Stimulated activated CD8-positive, alpha-beta memory T cell treated with anti-CD3 and anti-CD28 coated beads, Interleukin-7, amount 100 ng/mL, for 4 hours (primary cell): Measurements from ENCODE around the gene ABHD2.
A peak's percentile ranks its signal among the peaks of the same experiment; 100 is the strongest.

Experiments
- DNase-seq, 2 donors: peaks; one replicate each; pipeline ENCODE4 v3.0.0-alpha.2; 2020; ENCODE audit warnings: low read depth in 2 of 2

ABHD2 gene

GRCh38 chr15:89164712-89165211 is 76.5 kb downstream of the ABHD2 start:
- no peak for DNase-seq

- no peak for DNase-seq
These were observed 77.4 kb downstream of the ABHD2 start for GRCh38 chr15:89165677-89166076.

GRCh38 chr15:89167267-89168176 is 79.3 kb downstream of the ABHD2 start:
- peak; percentile 30 to 52 for DNase-seq

DNA sequence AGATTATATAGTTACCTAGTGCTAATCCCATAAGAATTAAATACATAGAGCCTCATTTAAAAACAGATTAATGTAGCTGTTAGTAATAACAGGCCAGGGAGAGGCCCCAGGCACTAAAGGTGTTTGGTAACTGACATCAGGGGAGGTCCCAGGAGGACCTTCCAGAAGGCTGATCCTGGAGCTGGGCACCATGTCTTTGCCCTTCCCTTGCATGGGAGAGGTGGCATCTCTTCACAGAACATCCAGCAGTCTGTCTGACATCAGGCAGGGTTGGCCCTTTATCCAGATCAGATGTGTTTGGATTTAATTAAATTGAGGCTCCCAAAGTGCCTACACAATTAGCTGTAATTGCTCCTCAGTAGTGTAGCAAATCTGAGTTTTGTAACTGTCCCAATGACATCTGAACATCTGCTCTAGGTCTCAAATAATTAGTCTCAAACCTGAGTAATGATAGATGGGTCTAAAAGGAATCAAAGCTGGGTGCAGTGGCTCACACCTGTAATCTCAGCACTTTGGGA is 80.1 kb downstream of the ABHD2 start:
- DNase-seq: no peak

GRCh38 chr15:89170364-89170763 is 82.1 kb downstream of the ABHD2 start:
- DNase-seq: no peak

GRCh38 chr15:89171136-89172072 is 83.1 kb downstream of the ABHD2 start:
- DNase-seq: no peak

DNA sequence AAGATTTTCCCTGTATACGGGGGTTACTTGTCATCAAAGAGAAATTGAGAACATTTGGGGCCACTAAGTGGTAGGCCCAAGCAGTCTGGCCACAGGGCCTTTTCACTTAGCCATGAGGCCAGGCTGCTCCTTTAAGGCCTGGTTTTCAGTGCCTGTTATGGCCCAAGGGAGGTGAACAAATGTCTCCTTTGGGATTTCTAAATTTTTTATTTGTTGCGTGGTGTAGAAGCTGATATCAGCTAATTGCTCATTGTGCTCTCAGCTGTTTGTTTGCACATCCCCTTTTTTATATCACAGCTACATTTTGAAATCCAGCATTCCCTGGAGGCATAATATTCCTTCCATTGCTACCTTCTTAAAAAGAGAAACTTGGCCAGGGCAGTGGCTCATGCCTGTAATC is 84.7 kb downstream of the ABHD2 start:
- no peak for DNase-seq

DNA sequence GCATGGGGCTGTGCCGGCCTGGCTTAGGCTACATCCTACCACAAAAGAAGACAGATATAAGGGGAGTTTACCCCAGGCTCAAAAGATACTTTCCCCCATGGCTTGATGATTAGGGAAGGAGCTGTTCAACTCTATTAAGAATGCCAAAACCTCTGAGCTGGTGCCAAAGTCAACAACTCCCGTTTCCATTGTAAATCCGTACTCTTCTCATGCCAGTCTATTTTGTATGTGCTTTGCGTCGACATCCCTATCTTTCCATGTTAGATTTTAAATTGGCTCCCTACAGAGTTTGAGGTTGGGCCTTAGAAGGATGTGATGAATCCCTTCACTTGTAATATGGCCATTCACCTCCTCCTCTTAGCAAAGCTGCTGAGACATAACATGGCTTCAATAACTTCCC is 86.2 kb downstream of the ABHD2 start:
- DNase-seq: no peak

GRCh38 chr15:89175617-89176191 is 87.4 kb downstream of the ABHD2 start:
- no peak for DNase-seq

DNA sequence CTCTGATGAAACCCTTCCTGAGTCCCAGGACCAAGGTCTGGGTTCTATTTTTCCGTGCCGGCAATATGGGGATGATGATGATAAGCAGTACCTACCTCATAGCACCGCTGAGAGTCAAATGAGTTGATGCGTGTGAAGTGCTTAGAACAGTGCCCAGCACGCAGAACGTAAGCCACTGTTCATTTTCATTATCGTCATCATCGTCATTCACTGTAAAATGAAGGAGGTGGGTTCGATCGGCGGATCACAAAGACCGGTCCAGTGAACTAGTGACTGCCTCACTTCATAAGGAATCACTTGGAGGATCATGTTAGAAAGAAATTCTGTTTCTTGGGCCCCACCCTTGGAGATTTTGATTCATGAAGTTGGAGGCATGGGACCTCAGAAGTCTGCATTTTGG is 88.9 kb downstream of the ABHD2 start:
- no peak for DNase-seq

DNA sequence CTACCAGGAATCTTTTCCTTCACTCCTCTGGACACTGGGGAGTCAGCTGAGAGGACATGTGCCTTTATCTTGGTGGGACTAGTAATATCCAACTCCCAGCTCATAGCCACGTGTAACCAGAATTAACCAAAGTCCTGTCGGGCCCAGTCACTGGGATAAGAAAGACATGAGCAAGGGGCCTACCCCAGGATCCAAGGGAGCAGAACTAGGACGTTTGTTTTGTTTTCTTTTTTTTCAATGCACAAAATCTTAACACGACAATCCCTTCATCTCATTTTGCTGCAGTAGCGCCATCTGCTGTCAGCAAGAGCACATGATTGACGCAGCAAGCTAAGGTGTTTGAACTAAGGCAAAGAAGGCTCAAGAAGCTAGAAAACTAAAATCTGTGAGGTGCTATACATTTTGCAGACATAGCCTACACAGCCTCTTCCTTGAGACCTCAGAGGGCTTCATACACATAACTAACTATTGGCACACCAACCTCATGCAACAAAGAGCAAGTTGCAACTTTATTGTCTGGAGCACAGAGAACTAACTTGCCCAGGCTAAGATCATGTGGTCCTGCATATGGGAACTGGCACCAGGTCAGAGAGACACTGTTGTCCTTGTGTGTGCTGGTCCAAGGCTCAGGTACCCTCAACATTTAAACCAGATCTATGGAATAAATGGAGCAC is 89.5 kb downstream of the ABHD2 start:
- DNase-seq: peak; percentile 24 to 29

- DNase-seq: no peak
These were observed 90.2 kb downstream of the ABHD2 start for GRCh38 chr15:89178307-89178977.

- DNase-seq: peak in 1 of 2 donors; percentile 14
These were observed 92.0 kb downstream of the ABHD2 start for GRCh38 chr15:89179966-89180875.

DNA sequence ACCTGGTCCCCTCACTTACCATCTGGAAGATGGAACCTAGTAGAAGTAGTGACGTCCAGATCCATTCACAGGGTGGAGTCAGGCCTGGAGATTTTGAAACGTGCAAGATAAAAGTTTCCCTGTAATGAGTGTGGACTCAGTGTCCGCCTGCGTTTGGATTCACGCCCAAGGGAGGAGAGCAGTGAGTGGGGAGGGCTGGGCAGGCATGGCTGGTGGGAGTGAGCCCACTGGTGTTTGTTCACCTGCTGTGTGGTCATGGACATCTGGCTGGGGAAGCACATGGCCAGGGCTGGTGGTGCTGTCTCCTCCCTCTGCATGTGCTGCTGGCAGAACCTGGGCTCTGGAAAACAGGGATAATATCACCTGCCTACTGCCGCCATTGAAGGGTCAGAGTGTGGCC is 96.1 kb downstream of the ABHD2 start:
- no peak for DNase-seq

- no peak for DNase-seq
These were observed 96.8 kb downstream of the ABHD2 start for GRCh38 chr15:89184886-89185526.

DNA sequence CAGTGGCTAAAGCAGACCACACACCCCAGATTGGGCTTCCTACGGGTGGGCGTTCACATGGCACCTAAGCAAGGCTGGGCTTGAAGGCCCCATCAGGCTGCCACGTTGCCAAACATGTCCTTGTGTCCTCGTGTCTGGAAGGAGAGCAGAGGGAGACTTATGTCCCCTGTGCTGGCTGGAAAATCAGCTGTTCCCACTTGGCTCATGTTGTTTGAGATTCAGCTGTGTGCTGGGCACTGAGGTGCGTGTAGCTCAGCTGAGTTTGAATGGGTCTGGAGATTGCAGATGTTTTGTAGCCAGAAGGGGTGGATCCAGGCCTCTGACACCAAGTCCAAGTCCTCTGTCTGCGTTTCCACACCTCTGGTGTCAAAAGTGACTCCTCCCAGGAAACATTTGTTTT is 98.5 kb downstream of the ABHD2 start:
- DNase-seq: no peak

DNA sequence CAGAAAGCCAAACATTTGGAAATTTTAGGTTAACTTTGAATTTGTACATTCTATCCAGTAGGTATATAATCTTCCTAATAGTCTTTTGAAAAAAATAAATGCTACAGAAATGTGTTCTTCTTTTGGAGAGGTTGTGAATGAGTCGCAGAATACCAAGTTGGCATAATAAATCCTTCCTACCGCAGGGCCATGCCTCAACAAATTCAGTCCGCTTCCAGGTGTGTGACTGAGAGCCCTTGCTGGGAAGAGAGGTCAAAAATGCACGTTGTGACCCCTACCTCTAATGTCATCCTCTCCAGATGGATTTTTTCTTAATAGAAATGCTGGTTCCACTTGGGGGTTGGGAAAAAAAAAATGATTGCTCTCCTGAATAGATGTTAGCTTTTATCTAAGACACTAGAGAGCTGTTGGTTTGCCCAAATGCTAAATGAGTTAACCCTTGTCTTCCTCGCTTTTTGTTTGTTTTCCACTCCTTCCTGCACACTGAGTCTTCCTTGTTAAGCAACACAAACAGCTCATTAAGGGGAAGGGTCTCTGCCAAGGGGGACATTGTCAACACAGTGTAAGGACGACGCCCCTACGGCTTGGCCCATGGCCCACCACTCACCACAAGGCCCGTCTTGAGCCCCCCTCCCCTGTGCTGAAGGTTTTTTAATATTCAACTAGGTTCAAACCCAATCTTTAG is 99.2 kb downstream of the ABHD2 start:
- no peak for DNase-seq

GRCh38 chr15:89187986-89188514 is 99.8 kb downstream of the ABHD2 start:
- DNase-seq: no peak
